Transverse colon (tissue), 4 donors: Measurements from ENCODE around the gene HIVEP1. TPM values are rescaled to one million over a fixed set of nuclear protein-coding genes. Genes with fewer than 3 reads are reported as not detected.

Source experiments
- DNase-seq: peaks from one replicate; pipeline ENCODE4 v3.0.0-alpha.2; 2019
- H3K27ac ChIP-seq, 4 donors: fragments of 200-600 bp; sonication (generic); 2 replicates each; pipeline ENCODE4 v1.5.1; 2016 to 2018; ENCODE audit warnings: inconsistent platforms in 4 of 4
- H3K27me3 ChIP-seq: fragments of 200-600 bp; sonication (generic); 2 replicates; pipeline ENCODE4 v1.5.1; 2017; ENCODE audit warnings: inconsistent platforms
- H3K36me3 ChIP-seq, 4 donors: fragments of 200-600 bp; sonication (generic); 2 replicates each; pipeline ENCODE4 v1.5.1; 2017 to 2019; ENCODE audit warnings: inconsistent platforms in 4 of 4
- H3K4me1 ChIP-seq, 4 donors: fragments of 200-600 bp; sonication (generic); 2 replicates each; pipeline ENCODE4 v1.5.1; 2017 to 2020; ENCODE audit warnings: inconsistent platforms in 4 of 4
- H3K4me3 ChIP-seq, 4 donors: fragments of 200-600 bp; sonication (generic); 1 replicate in 1 of 4; 2 replicates in 3 of 4; pipeline versions ENCODE4 v1.5.1 to v1.6.1; 2017 to 2019; ENCODE audit warnings: inconsistent platforms in 4 of 4
- H3K9me3 ChIP-seq, 2 donors: fragments of 200-600 bp; sonication (generic); 2 replicates each; pipeline ENCODE4 v1.5.1; 2017 to 2019; ENCODE audit warnings: inconsistent platforms in 2 of 2
- EP300 ChIP-seq: sonication (generic); formaldehyde crosslinking; IDR thresholded peaks from one replicate; pipeline ENCODE4 v1.6.1; 2017; ENCODE audit warnings: antibody characterized with exemption, low read depth
- POLR2A ChIP-seq: fragments of 450-650 bp; IDR thresholded peaks from one replicate; pipeline ENCODE4 v1.6.1; 2016; ENCODE audit warnings: antibody characterized with exemption, mild to moderate bottlenecking, moderate library complexity
- POLR2AphosphoS5 ChIP-seq, 3 donors: sonication (generic); formaldehyde crosslinking; IDR thresholded peaks; one replicate each; pipeline ENCODE4 v1.6.1; 2016; ENCODE audit warnings: antibody characterized with exemption in 3 of 3
- WGBS, 2 donors: methylation state at CpG; one replicate each; pipeline ENCODE4 v1.1.5; 2018; ENCODE audit warnings: low coverage in 1 of 2; 5-methylcytosine and 5-hydroxymethylcytosine counted together
- in situ Hi-C, 4 donors: fragments of 200-750 bp; cut with MboI; loops; one replicate each; pipeline versions ENCODE4 v1.15.0 to v1.15.1; 2017; ENCODE audit warnings: low sequenced_read_pairs in 3 of 4, low pct_ligation_motif_present in 1 of 4, low pct_unique_long_range_greater_than_20kb in 1 of 4
- intact Hi-C: fragments of 100-400 bp; cut with DNase I; formaldehyde crosslinking; loops from one replicate; pipeline ENCODE4 v1.15.1; 2023; ENCODE audit warnings: low total_unique reads
- total RNA-seq, 4 donors: library from RNA; depleted of rRNA; stranded (reverse); fragments of >200 nt; gene quantifications; one replicate each; pipeline ENCODE4 v1.1.0, GENCODE V29; 2016
- TF ChIP-seq, protein P1 (sequence below), 5 experiments: fragments of 200-600 bp in 3 of 5; fragments of 450-650 bp in 2 of 5; sonication (generic) in 3 of 5; IDR thresholded peaks; 1 replicate in 2 of 5; 2 replicates in 3 of 5; pipeline ENCODE4 v1.5.1; 2016 to 2017; ENCODE audit warnings: antibody characterized with exemption in 5 of 5, inconsistent platforms in 3 of 5, mild to moderate bottlenecking in 2 of 5, moderate library complexity in 1 of 5

HIVEP1 gene
- total RNA-seq, 4 donors from 2014 or later, result 18.9 to 90.9 (median 30.5) TPM

DNA sequence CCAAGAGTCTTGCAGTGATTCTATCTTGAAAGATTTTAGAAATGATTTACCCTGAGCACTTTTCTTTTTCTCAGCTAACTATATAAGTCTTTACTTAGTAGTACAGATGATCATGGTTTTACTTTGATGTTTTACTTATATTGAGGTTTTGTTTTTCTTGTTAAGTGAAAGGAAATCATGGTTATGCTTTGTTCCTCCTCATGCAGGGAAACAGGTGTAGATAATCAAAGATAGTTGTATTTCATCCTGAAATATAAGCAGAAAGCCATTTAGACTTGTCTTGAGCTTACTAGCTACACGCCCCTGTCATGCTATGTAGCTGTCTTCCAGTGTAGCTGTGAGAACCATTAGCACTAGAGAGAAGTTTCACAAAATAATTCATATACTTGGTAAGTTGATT is 113.9 kb downstream of the HIVEP1 start:
- H3K4me1 ChIP-seq, result no peaks in the 10 kb centered on the region
- H3K36me3 ChIP-seq, result peaks cover 0 to 5% (median 2%) of the 10 kb centered on the region in 4 donors
- intact Hi-C loops (no loop called here), in situ Hi-C loops (no loop called here)
- TF ChIP-seq EP300, result no peak
- no peak for TF ChIP-seq POLR2AphosphoS5 (IDR thresholded peaks at IDR 0.05)
- TF ChIP-seq, protein P1, sequence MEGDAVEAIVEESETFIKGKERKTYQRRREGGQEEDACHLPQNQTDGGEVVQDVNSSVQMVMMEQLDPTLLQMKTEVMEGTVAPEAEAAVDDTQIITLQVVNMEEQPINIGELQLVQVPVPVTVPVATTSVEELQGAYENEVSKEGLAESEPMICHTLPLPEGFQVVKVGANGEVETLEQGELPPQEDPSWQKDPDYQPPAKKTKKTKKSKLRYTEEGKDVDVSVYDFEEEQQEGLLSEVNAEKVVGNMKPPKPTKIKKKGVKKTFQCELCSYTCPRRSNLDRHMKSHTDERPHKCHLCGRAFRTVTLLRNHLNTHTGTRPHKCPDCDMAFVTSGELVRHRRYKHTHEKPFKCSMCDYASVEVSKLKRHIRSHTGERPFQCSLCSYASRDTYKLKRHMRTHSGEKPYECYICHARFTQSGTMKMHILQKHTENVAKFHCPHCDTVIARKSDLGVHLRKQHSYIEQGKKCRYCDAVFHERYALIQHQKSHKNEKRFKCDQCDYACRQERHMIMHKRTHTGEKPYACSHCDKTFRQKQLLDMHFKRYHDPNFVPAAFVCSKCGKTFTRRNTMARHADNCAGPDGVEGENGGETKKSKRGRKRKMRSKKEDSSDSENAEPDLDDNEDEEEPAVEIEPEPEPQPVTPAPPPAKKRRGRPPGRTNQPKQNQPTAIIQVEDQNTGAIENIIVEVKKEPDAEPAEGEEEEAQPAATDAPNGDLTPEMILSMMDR (IDR thresholded peaks at IDR 0.05), result no peak
- no peak for TF ChIP-seq POLR2A
- H3K27ac ChIP-seq, result no peak overlapping the region
- 80 to 93% methylated on average over 1 of the region's 1 CpG for WGBS, 2 donors
- DNase-seq, result no peak
- no peaks in the 10 kb centered on the region for H3K9me3 ChIP-seq
- no peaks in the 10 kb centered on the region for H3K27me3 ChIP-seq
- no peak overlapping the region for H3K4me3 ChIP-seq

GRCh38 chr6:12129523-12129922 is 117.4 kb downstream of the HIVEP1 start:
- Histone ChIP-seq H3K4me1 (no peaks in the 10 kb centered on the region), H3K9me3 (no peaks in the 10 kb centered on the region), H3K36me3 (peaks cover 0 to 5% (median 0%) of the 10 kb centered on the region in 4 donors), H3K27me3 (no peaks in the 10 kb centered on the region), H3K27ac (no peak overlapping the region), H3K4me3 (no peak overlapping the region)
- TF ChIP-seq, protein P1 (IDR thresholded peaks at IDR 0.05), result no peak
- TF ChIP-seq POLR2A, result no peak
- no peak for TF ChIP-seq EP300
- no peak for TF ChIP-seq POLR2AphosphoS5 (IDR thresholded peaks at IDR 0.05)
- DNase-seq, result no peak
- WGBS, 2 donors, result 53 to 83% methylated on average over 1 of the region's 1 CpG
- intact Hi-C loops, result no loop called here
- in situ Hi-C loops, result no loop called here

- Histone ChIP-seq H3K36me3 (no peaks in the 10 kb centered on the region), H3K27me3 (no peaks in the 10 kb centered on the region), H3K9me3 (no peaks in the 10 kb centered on the region), H3K27ac (no peak overlapping the region), H3K4me3 (no peak overlapping the region), H3K4me1 (peaks cover 0 to 5% (median 1%) of the 10 kb centered on the region in 4 donors)
- 80 to 82% methylated on average over 4 of the region's 4 CpGs for WGBS, 2 donors
- no peak for DNase-seq
- intact Hi-C loops (no loop called here), in situ Hi-C loops (no loop called here)
- TF ChIP-seq, protein P1 (IDR thresholded peaks at IDR 0.05), result no peak
- TF ChIP-seq POLR2AphosphoS5 (IDR thresholded peaks at IDR 0.05), result no peak
Measured at GRCh38 chr6:12132351-12133222, 120.5 kb downstream of the HIVEP1 start.

DNA sequence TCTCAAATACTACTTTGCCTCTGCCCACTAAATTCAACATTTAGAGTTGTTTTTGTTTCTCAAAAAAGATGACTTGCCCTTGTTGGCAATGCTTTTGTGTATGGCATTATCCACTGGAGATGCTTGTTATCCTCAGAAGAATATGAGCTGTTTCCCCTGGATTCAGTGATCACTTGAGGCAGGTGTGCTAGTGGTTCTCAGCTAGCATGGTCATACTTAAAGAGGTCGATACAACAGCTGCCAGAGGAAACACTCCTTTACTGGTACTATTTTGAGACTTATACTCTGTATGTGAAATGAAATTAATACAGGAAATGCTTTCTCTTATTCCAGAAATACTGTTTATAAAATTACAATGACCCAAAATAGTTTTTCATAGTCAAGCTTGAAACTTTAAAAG is 122.5 kb downstream of the HIVEP1 start:
- 79% methylated on average over 1 of the region's 1 CpG; no CpG with 5 or more reads in 1 of the 2 donors for whole genome bisulfite sequencing, 2 donors

More for the DNA sequence above, 122.5 kb downstream of the HIVEP1 start:
- in situ Hi-C loops, result no loop called here
- Histone ChIP-seq H3K27ac (no peak overlapping the region), H3K27me3 (no peaks in the 10 kb centered on the region), H3K4me3 (no peak overlapping the region), H3K36me3 (peaks cover 0 to 10% (median 4%) of the 10 kb centered on the region in 4 donors), H3K9me3 (no peaks in the 10 kb centered on the region), H3K4me1 (peaks cover 0 to 9% (median 2%) of the 10 kb centered on the region in 4 donors)
- no peak for TF ChIP-seq POLR2A
- TF ChIP-seq, protein P1 (IDR thresholded peaks at IDR 0.05), result no peak
- TF ChIP-seq EP300, result no peak
- no peak for TF ChIP-seq POLR2AphosphoS5 (IDR thresholded peaks at IDR 0.05)
- no peak for DNase-seq
- intact Hi-C loops, result no loop called here
